Lower leg skin (tissue), 3 donors: ENCODE measurements around the gene COX4I1.

Experiments used
- POLR2A ChIP-seq, 2 donors: fragments of 450-650 bp; IDR thresholded peaks; one replicate each; pipeline ENCODE4 v1.6.1; 2016 to 2017; ENCODE audit warnings: antibody characterized with exemption in 2 of 2, mild to moderate bottlenecking in 1 of 2, moderate library complexity in 1 of 2
- TF ChIP-seq, protein P1 (sequence below), 3 donors: fragments of 450-650 bp; IDR thresholded peaks; one replicate each; pipeline ENCODE4 v1.5.1; 2016; ENCODE audit warnings: antibody characterized with exemption in 3 of 3, mild to moderate bottlenecking in 3 of 3, moderate library complexity in 2 of 3

DNA sequence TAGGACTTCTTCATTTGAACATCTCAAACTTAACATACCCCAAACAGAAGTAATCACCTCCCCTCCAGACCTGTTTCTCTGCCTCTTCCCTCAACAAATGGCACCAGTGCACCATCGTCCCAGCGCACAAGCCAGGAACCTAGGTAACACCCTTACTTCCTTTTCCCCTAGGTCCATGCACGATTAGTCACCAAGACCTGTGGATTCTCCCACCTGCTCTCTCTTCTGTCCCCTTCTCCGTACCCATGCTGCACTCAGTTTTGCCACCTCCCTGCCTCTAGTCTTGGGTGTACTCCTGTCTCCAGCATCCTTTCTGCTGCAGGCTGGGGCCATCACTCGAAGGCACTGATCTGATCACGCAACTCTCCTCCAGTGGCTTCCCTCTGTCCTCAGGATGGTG lies 3.3 kb upstream of the COX4I1 start:
- TF ChIP-seq, protein P1, sequence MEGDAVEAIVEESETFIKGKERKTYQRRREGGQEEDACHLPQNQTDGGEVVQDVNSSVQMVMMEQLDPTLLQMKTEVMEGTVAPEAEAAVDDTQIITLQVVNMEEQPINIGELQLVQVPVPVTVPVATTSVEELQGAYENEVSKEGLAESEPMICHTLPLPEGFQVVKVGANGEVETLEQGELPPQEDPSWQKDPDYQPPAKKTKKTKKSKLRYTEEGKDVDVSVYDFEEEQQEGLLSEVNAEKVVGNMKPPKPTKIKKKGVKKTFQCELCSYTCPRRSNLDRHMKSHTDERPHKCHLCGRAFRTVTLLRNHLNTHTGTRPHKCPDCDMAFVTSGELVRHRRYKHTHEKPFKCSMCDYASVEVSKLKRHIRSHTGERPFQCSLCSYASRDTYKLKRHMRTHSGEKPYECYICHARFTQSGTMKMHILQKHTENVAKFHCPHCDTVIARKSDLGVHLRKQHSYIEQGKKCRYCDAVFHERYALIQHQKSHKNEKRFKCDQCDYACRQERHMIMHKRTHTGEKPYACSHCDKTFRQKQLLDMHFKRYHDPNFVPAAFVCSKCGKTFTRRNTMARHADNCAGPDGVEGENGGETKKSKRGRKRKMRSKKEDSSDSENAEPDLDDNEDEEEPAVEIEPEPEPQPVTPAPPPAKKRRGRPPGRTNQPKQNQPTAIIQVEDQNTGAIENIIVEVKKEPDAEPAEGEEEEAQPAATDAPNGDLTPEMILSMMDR (IDR thresholded peaks at IDR 0.05): no peak
- no peak for TF ChIP-seq POLR2A (IDR thresholded peaks at IDR 0.05)
